ENCODE results near the gene SLC45A3. TPM values are rescaled to one million over a fixed set of nuclear protein-coding genes. Genes with fewer than 3 reads are reported as not detected.

The SLC45A3 gene
- total and polyA plus RNA-seq, 2 of the 4 experiments (the other 2 are of a cell fraction) = 1.4 to 2.5 TPM

- H3K36me3 ChIP-seq (ENCODE audit: control insufficient read depth, insufficient read depth, low read length) = peaks cover 1% of the 10 kb centered on the region
Measured at GRCh38 chr1:205709059-205709398, 28.7 kb upstream of the SLC45A3 start.

More at GRCh38 chr1:205709059-205709398, 28.7 kb upstream of the SLC45A3 start:
- ATAC-seq (ENCODE audit: low read depth) (peak; percentile 80), DNase-seq (peak; percentile 87)
- peaks cover 8% of the 10 kb centered on the region; the same call in 1 of the 2 replicates for H3K9me1 ChIP-seq (ENCODE audit: insufficient read depth, low read length)
- intact Hi-C loops (cut with micrococcal nuclease) (no loop called here), in situ Hi-C loops (cut with MboI; ENCODE audit: low sequenced_read_pairs) (loop anchor here (5.0 kb wide), 1 partner anchor 42 kb away; no protein-coding TSS in a partner anchor), dilution Hi-C loops (cut with HindIII; ENCODE audit: low sequenced_read_pairs, unreplicated experiment) (no loop called here)
- BruUV-seq (replicated peaks) = no TSS peak
- H2AK5ac ChIP-seq (ENCODE audit: low read depth, low read length) = no peak overlapping the region
- no peak overlapping the region for H4K8ac ChIP-seq (ENCODE audit: low read depth in 2 of 2, low read length in 2 of 2)
- no peaks in the 10 kb centered on the region for H3K9me3 ChIP-seq (ENCODE audit: control insufficient read depth, insufficient read depth, low read length)
- no peak overlapping the region for H3K4me2 ChIP-seq (ENCODE audit: low read depth, low read length)
- H3K56ac ChIP-seq (ENCODE audit: extremely low read depth, insufficient read depth, low read length) = no peak overlapping the region
- H2AFZ ChIP-seq (replicated peaks; ENCODE audit: low read length, poor library complexity) = no peak overlapping the region
- H3K4me1 ChIP-seq (ENCODE audit: control insufficient read depth, insufficient read depth, low read length) = peaks cover 6% of the 10 kb centered on the region
- no peak overlapping the region for H3K4me3 ChIP-seq (ENCODE audit: insufficient read depth, low read depth, low read length)
- H2BK120ac ChIP-seq (ENCODE audit: low read depth, low read length) = no peak overlapping the region
- H3K27me3 ChIP-seq (ENCODE audit: control insufficient read depth, insufficient read depth, low read length) = no peaks in the 10 kb centered on the region
- H4K20me1 ChIP-seq (ENCODE audit: insufficient read depth, low read length) = peaks cover 4% of the 10 kb centered on the region; the same call in 1 of the 2 replicates
- peaks cover 2 to 13% of the 10 kb centered on the region in 2 experiments; a peak in 3 of 4 replicates for H3K79me1 ChIP-seq (ENCODE audit: low read depth in 1 of 2, low read length in 2 of 2)
- H3K9ac ChIP-seq (ENCODE audit: low read depth, low read length) = no peak overlapping the region
- no peak overlapping the region for H3K4ac ChIP-seq (ENCODE audit: low read depth, low read length)
- H2BK15ac ChIP-seq (ENCODE audit: low read depth, low read length) = no peak overlapping the region
- no peak overlapping the region for H2BK20ac ChIP-seq (ENCODE audit: low read depth, low read length)
- no peak overlapping the region for H3K14ac ChIP-seq (replicated peaks; ENCODE audit: low read depth, low read length)
- POLR2A ChIA-PET (ENCODE audit: unreplicated experiment) = no interaction called here
- H2BK5ac ChIP-seq (ENCODE audit: low read depth, low read length, poor library complexity, severe bottlenecking) = peak overlapping the region; percentile 55
- CTCF ChIA-PET = interaction anchor here (0.7 to 7.0 kb wide), 7 partner anchors 12 to 120 kb away, joined by 3 to 53 read pairs (median 3); no protein-coding TSS in a partner anchor
- TF ChIP-seq MAZ (IDR thresholded peaks at IDR 0.05; ENCODE audit: borderline replicate concordance, low read depth, low read length) (no peak), CEBPB (IDR thresholded peaks at IDR 0.05; ENCODE audit: low read depth, low read length) (no peak), POLR2A (IDR thresholded peaks at IDR 0.05; ENCODE audit: low read depth, low read length) (no peak), CTCF (conservative IDR thresholded peaks at IDR 0.05; ENCODE audit: low read depth, low read length) (no peak), RAD21 (IDR thresholded peaks at IDR 0.05; ENCODE audit: low read length) (no peak), BHLHE40 (IDR thresholded peaks at IDR 0.05; ENCODE audit: low read depth, low read length) (no peak), SMC3 (IDR thresholded peaks at IDR 0.05; ENCODE audit: low read depth, low read length) (no peak), FOS (IDR thresholded peaks at IDR 0.05; ENCODE audit: low read depth, low read length) (no peak), NFE2L2 (IDR thresholded peaks at IDR 0.05; ENCODE audit: low read depth, low read length) (no peak), MAFK (IDR thresholded peaks at IDR 0.05; ENCODE audit: low read depth, low read length) (no peak), USF2 (IDR thresholded peaks at IDR 0.05; ENCODE audit: low read depth, low read length) (no peak), RCOR1 (IDR thresholded peaks at IDR 0.05; ENCODE audit: insufficient replicate concordance, low read length) (no peak), RFX5 (IDR thresholded peaks at IDR 0.05; ENCODE audit: low read depth, low read length) (no peak), CHD1 (IDR thresholded peaks at IDR 0.05; ENCODE audit: low read depth, low read length) (no peak), MXI1 (IDR thresholded peaks at IDR 0.05; ENCODE audit: borderline replicate concordance, low read depth, low read length) (no peak)
- TF ChIP-seq, protein P1, sequence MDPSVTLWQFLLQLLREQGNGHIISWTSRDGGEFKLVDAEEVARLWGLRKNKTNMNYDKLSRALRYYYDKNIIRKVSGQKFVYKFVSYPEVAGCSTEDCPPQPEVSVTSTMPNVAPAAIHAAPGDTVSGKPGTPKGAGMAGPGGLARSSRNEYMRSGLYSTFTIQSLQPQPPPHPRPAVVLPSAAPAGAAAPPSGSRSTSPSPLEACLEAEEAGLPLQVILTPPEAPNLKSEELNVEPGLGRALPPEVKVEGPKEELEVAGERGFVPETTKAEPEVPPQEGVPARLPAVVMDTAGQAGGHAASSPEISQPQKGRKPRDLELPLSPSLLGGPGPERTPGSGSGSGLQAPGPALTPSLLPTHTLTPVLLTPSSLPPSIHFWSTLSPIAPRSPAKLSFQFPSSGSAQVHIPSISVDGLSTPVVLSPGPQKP (IDR thresholded peaks at IDR 0.05; ENCODE audit: borderline replicate concordance, low read depth, low read length) = no peak
- no peak overlapping the region for H3K18ac ChIP-seq (ENCODE audit: low read depth, low read length)
- WGBS, 2 experiments (ENCODE audit: extremely low coverage in 2 of 2, insufficient read length in 1 of 2) = no CpG with 5 or more reads among the region's 4 CpGs
- no peak overlapping the region for H4K91ac ChIP-seq (ENCODE audit: insufficient read depth, low read depth, low read length)
- no peak overlapping the region for H4K5ac ChIP-seq (ENCODE audit: low read depth, low read length)
- no peak overlapping the region for H2AK9ac ChIP-seq (replicated peaks; ENCODE audit: low read depth, low read length, poor library complexity)
- no peak overlapping the region for H3K23ac ChIP-seq (ENCODE audit: low read depth, low read length)
- no peak overlapping the region for H3K27ac ChIP-seq (ENCODE audit: insufficient read depth, low read length)

Data from IMR-90 (cell line).